Right lobe of liver (tissue), 6 donors: ENCODE data around the gene IFNL3. TPM values are rescaled to one million over a fixed set of nuclear protein-coding genes. Genes with fewer than 3 reads are reported as not detected.
A peak's percentile ranks its signal among the peaks of the same experiment; 100 is the strongest.

Source experiments
- ATAC-seq, 4 donors: fragments of 200-7000 bp; cut with Tn5 transposase; one replicate each; pipeline ENCODE4 v1.9.1; 2020; ENCODE audit warnings: mild to moderate bottlenecking in 4 of 4, moderate library complexity in 4 of 4
- DNase-seq, 3 donors: peaks; one replicate each; pipeline ENCODE4 v3.0.0-alpha.2; 2020
- H3K27ac ChIP-seq, 3 donors: fragments of 200-600 bp; one replicate each; pipeline ENCODE4 v1.8.0; 2022
- H3K27me3 ChIP-seq, 2 donors: fragments of 200-600 bp; one replicate each; pipeline ENCODE4 v1.8.0; 2022
- H3K36me3 ChIP-seq, 4 donors: fragments of 200-600 bp; sonication (generic) in 1 of 4; one replicate each; pipeline versions ENCODE4 v1.5.1 to v1.8.0; 2017 to 2022; ENCODE audit warnings: control low read depth in 1 of 4
- H3K4me1 ChIP-seq, 4 donors: fragments of 200-600 bp; sonication (generic) in 1 of 4; one replicate each; pipeline versions ENCODE4 v1.5.1 to v1.8.0; 2017 to 2022; ENCODE audit warnings: control low read depth in 1 of 4
- H3K4me3 ChIP-seq, 3 donors: fragments of 200-600 bp; one replicate each; pipeline ENCODE4 v1.8.0; 2022
- H3K9me3 ChIP-seq, 4 donors: fragments of 200-600 bp; sonication (generic) in 1 of 4; one replicate each; pipeline versions ENCODE4 v1.5.1 to v1.8.0; 2017 to 2022; ENCODE audit warnings: control low read depth in 1 of 4
- CTCF ChIP-seq, 4 donors: fragments of 200-600 bp in 3 of 4; fragments of 450-650 bp in 1 of 4; IDR thresholded peaks; one replicate each; pipeline versions ENCODE4 v1.5.1 to v1.8.0; 2016 to 2022; ENCODE audit warnings: antibody characterized with exemption in 4 of 4, mild to moderate bottlenecking in 2 of 4
- POLR2A ChIP-seq: fragments of 450-650 bp; IDR thresholded peaks from one replicate; pipeline ENCODE4 v1.6.1; 2017; ENCODE audit warnings: antibody characterized with exemption, mild to moderate bottlenecking
- WGBS: methylation state at CpG from one replicate; pipeline ENCODE4 v1.1.6; 2018; ENCODE audit warnings: low coverage, low lambda C conversion rate; ENCODE audit not compliant: insufficient coverage; ENCODE audit errors: missing lambda C conversion rate; 5-methylcytosine and 5-hydroxymethylcytosine counted together
- intact Hi-C, 2 donors: fragments of 100-400 bp; cut with DNase I; formaldehyde crosslinking; loops; one replicate each; pipeline versions ENCODE4 v1.11.2 to v1.14.1; 2022
- total RNA-seq, 6 experiments: library from RNA; depleted of rRNA in 2 of 6; stranded (reverse); fragments of >200 nt in 2 of 6; fragmentation: NEBNext Ultra II Directional in 3 of 6; extraction: Animal tissue kit (Norgen Biotek cat#: 25700) in 3 of 6; gene quantifications; one replicate each; pipeline versions ENCODE4 v1.1.0 to v1.2.4, GENCODE V29; 2016 to 2023
- donor health status: DM: no; HTN: yes; CAD: no.
- donor health status: DM: no; HTN: no; CAD: no.
- donor health status: DM: no; HTN: no; CAD: no.
- donor health status: DM: no; HTN: yes; CAD: no.
- donor health status: DM: no; HTN: yes; CAD: no.

Gene IFNL3
- total RNA-seq, 6 experiments from 2014 or later, result not detected

- ATAC-seq, result no peak
- intact Hi-C loops, result no loop called here
- no peaks in the 10 kb centered on the region for H3K9me3 ChIP-seq
Observed at GRCh38 chr19:39238944-39239343, 5.9 kb downstream of the IFNL3 start.

GRCh38 chr19:39238209-39238608 lies 6.6 kb downstream of the IFNL3 start:
- intact Hi-C loops, result no loop called here
- DNase-seq, result no peak
- no peak overlapping the region for H3K4me3 ChIP-seq
- no peaks in the 10 kb centered on the region for H3K4me1 ChIP-seq
- H3K36me3 ChIP-seq, result no peaks in the 10 kb centered on the region
- TF ChIP-seq CTCF (IDR thresholded peaks at IDR 0.05) (no peak), POLR2A (no peak)
- WGBS, result 59% methylated on average over 2 of the region's 6 CpGs
- H3K9me3 ChIP-seq, result no peaks in the 10 kb centered on the region
- H3K27me3 ChIP-seq, result no peaks in the 10 kb centered on the region
- no peak for ATAC-seq
- no peak overlapping the region for H3K27ac ChIP-seq

More at GRCh38 chr19:39238944-39239343, 5.9 kb downstream of the IFNL3 start:
- Histone ChIP-seq H3K27ac (no peak overlapping the region), H3K27me3 (no peaks in the 10 kb centered on the region), H3K4me1 (no peaks in the 10 kb centered on the region), H3K4me3 (no peak overlapping the region), H3K36me3 (no peaks in the 10 kb centered on the region)
- DNase-seq, result no peak
- WGBS, result 90% methylated on average over 2 of the region's 6 CpGs
- no peak for TF ChIP-seq CTCF (IDR thresholded peaks at IDR 0.05)
- TF ChIP-seq POLR2A, result no peak

- H3K27me3 ChIP-seq, result no peaks in the 10 kb centered on the region
- 22% methylated on average over 15 of the region's 22 CpGs for WGBS
- TF ChIP-seq CTCF (IDR thresholded peaks at IDR 0.05) (no peak), POLR2A (no peak)
- ATAC-seq (peak; percentile 94 to 99 (median 98)), DNase-seq (peak; percentile 82 to 90 (median 84))
- H3K4me3 ChIP-seq, result peak overlapping the region in 1 of 3 donors; percentile 4
- intact Hi-C loops, result no loop called here
- H3K27ac ChIP-seq, result no peak overlapping the region
- no peaks in the 10 kb centered on the region for H3K4me1 ChIP-seq
- H3K9me3 ChIP-seq, result no peaks in the 10 kb centered on the region
- H3K36me3 ChIP-seq, result no peaks in the 10 kb centered on the region
Observed at GRCh38 chr19:39237200-39238184, 7.3 kb downstream of the IFNL3 start.

- intact Hi-C loops, result no loop called here
- H3K36me3 ChIP-seq, result no peaks in the 10 kb centered on the region
- H3K27ac ChIP-seq, result no peak overlapping the region
- TF ChIP-seq POLR2A (no peak), CTCF (IDR thresholded peaks at IDR 0.05) (no peak)
- 73% methylated on average over 4 of the region's 12 CpGs for WGBS
- no peaks in the 10 kb centered on the region for H3K9me3 ChIP-seq
- no peak overlapping the region for H3K4me3 ChIP-seq
- ATAC-seq (peak in 1 of 4 donors; percentile 17), DNase-seq (peak in 1 of 3 donors; percentile 17)
- H3K27me3 ChIP-seq, result no peaks in the 10 kb centered on the region
- H3K4me1 ChIP-seq, result no peaks in the 10 kb centered on the region
Observed at GRCh38 chr19:39236527-39236926, 8.3 kb downstream of the IFNL3 start.
